ENCODE data around the gene AK9. TPM values are rescaled to one million over a fixed set of nuclear protein-coding genes. Genes with fewer than 3 reads are reported as not detected.

AK9 gene
- total RNA-seq, 2 donors from 2014 or later, result 8.1 to 9.9 TPM

DNA sequence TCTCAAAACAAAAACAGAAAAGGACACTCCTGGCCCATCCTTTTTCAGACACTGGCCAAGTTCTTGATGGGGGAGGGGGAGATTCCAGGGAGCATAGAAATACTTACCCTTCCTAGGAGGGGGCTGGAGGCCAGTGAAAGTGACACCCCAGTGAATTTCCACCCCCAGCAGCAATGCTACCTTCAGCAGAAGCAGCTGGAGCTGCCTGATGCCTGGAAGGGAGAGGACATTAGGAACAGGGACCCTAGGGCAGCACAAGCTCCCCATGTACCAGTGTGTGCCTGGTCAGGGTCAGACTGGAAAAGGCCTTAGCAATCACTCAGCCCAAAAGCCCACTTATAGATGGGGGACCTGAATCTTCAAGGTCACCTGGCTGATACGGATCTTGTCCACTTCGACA lies 237.8 kb downstream of the AK9 start:
- intact Hi-C loops (cut with DNase I), result no loop called here
- DNase-seq (ENCODE audit: low spot score), result no peak

DNA sequence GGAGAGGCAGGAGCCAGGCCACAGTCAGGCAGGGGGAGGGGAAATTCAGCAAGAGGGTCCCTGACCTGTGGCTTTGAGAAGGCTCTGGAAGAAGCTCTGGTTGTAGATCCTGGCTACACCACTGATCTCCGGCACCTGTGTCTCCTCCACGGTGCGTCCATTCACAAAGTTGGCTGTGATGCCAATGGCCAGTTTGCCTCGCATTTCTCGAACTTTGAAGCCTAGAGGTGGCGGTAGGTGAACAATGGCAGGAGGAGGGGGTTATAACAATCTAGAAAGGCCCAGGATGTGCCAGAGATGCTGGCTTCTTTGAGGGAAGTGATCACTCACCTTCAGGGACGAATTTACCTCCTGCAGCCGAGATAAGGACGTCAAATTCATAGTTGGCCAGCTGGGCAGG lies 238.8 kb downstream of the AK9 start:
- intact Hi-C loops (cut with DNase I), result no loop called here
- no peak for DNase-seq (ENCODE audit: low spot score)

DNA sequence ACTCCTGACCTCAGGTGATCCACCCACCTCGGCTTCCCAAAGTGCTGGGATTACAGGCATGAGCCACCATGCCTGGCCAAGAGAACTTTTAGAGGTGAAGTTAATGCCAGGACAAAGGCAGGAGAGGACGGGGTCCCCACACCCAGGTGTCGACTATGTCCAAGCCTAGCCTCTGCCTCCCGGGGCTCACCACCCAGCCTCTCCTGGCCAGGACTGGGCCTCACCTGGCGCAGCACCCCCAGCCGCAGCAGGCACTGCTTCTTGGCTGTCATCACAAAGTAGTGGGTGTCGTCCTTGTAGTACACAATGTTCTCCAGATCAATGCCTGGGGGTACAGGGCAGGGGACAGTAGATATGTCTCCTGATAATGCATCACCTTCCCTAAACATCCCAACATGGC lies 239.6 kb downstream of the AK9 start:
- intact Hi-C loops (cut with DNase I), result no loop called here
- DNase-seq (ENCODE audit: low spot score), result no peak

DNA sequence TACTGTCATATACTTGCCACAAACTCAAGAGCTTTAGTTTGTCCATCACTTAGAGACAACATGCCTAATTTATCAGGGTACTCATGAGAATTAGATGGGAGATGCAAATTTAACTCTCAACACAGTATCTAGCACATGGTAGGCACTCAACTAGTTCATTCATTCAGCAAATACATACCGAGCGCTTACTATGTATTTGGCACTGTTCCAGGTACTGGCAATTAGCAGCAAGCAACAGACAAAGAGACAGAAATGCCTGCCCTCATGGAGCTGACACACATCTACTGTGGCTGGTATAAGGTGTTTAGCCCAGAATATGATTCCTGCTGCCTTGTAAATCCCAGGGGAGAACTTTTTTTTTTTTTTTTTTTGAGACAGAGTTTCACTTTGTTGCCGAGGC lies 240.2 kb downstream of the AK9 start:
- intact Hi-C loops (cut with DNase I), result no loop called here

DNA sequence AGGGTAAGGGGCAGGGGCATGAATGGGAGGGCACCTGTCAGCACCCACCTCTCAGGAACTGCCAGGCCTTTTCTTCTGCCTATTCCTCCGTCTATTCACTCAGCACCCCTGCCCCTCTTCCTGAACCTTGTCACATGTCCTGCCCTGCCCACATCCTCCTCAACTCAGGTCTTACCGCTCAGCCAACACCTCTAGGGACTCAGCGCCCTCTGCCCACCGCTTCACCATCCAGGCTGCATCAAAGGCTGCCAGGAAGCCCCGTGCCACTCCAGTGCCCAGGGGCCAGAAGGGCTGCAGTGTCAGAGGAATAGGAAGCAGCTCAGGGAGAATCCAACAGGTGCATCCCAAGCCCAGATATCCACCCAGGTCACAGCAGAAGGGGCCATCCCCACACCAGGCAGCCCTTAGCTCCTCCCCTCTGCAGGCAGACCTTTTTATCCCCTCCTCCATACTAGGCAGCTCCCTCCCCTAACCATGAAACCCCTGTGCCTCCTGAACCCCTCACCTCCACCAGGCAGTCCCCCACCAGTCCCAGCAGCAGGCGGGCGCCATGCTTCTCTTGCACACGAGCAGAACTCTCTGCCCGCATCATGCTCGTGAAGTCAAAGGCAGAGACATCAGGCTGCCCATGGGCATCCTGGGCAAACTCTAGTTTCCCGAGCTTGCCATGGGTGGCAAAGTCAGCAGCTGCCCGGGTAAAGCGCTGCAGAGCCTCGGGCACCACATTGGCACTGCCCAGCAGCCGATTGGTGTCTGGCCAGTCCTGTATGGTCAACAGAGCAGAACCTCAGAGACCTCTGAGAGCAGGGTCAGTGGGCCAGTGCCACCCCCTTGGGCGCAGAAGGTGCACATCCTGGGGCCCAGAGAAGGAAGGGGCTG lies 241.0 kb downstream of the AK9 start:
- DNase-seq (ENCODE audit: low spot score), result no peak
- intact Hi-C loops (cut with DNase I), result no loop called here

More for the DNA sequence above, 240.2 kb downstream of the AK9 start:
- no peak for DNase-seq (ENCODE audit: low spot score)

DNA sequence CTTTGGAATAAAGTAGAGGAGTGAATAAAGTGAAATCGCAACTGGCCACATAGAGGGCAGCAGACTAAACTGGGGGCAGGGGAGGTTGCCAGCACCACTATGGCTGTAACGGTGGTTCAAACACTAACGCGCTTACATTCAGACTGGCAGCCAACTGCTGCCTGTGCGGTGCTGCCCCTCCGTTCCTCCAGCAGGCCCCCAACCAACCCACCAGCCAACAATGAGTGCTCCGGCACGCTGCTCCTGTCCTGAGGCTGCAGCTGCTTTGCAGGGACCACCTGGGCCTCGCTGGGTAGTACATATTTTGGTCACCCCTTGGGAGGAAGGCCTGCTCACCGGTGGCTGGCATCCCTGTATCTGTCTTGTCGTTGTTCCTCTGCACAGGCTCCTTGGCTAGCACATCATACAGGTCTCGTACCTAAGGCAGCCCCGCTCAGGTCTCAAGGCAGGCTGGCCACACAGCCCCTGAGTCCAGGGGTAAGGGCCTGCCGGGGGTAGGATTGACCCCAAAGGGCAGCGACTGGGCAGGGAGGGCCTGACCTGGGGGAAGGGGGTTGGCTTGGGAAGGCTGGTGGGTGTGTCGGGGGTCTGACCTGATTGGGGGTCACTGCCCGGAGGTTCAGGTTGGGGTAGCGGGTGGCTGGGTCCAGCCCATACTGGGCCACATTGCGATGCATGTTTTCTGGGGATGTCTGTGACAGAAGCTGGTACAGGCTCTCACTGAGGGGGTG lies 241.8 kb downstream of the AK9 start:
- DNase-seq (ENCODE audit: low spot score), result no peak
- intact Hi-C loops (cut with DNase I), result no loop called here

DNA sequence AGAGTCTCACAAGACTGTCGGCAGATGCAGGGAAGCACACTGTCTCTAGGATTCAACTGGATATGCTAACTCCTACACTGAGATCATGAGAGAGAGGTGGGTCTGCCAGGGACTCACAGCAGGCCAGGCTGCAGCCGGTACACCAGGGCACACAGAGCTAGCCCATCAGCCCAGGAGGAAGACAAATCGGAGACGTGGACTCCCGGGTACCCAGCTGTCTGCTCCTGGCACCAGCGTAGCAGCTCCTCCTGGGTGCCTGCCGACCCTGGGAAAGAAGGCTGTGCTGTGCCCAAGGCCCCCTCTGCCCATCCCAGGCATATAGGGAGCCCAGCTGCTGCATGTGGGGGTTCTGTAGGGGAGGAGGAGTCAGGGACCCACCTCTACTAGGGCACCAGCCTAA lies 242.4 kb downstream of the AK9 start:
- no peak for DNase-seq (ENCODE audit: low spot score)

DNA sequence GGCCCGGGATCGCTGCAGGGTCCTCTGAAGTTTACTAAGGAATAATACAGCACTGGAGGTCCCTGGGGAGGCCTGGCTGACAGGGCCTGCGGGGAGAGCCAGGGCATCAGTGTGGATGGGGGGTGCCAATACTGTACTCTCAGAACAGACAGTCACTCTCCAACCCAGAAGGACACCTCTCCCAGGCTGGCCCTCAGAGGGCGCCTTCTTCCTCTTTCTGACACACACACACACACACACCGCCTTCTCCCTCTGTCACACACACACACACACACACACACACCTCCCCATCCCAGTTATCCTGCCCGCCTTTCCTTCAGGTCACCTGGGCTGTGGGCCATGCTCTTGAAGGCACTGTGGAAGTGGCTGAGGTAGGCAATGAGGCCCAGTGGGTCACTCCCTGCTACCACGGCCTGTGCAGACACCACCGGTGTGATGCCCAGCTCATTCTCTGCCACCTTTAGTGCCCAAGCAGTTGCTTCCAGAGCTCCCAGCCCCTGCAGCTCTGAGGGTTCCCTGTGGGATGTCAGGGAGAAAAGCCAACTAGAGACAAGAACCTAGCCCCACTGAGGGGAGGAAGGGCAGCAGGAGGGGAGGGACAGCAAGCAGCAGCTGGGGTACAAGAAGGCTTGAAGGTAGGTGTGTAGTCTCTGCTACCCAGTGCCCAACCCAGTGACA lies 243.0 kb downstream of the AK9 start:
- intact Hi-C loops (cut with DNase I), result no loop called here
- DNase-seq (ENCODE audit: low spot score), result no peak

More for the DNA sequence above, 242.4 kb downstream of the AK9 start:
- intact Hi-C loops (cut with DNase I), result no loop called here

DNA sequence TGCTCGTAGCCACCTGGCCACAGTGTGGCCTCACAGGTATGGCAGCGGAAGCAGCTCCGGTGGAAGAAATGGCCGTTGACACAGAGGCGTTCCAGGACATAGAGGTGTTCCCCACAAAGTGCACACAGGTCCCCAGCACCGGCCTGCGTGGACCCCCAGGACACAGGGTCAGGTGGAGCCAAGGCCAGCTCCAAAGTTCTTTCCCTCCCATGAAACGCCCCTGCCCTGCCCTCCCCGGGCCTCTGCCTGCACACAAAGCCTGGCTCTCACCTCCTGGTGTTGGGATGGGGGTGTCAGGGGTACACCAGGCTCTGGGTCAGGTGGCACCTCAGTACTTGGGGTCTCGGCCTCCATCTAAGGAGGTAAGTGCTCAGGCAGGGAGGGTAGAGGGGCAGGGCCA lies 243.9 kb downstream of the AK9 start:
- intact Hi-C loops (cut with DNase I), result no loop called here
- DNase-seq (ENCODE audit: low spot score), result no peak

DNA sequence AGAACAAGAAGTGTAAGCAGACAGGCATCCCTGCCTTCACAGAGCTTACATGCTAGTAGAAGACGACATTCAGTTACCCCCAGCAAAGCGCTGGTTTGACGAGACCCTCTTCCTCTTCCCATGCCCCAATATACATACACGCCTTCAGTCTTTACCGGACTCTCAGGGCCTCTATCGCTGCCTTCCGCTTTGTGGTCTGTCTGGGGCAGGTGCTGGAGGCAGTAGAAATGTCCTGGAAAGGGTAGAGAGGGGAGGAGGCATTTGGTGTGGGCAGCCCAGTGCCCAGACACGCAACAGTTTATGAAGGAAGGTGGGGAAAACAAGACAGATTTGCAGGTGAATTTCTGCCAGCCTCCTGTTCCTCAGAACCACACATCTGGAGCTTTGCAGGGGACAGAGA lies 244.5 kb downstream of the AK9 start:
- intact Hi-C loops (cut with DNase I), result no loop called here
- no peak for DNase-seq (ENCODE audit: low spot score)

DNA sequence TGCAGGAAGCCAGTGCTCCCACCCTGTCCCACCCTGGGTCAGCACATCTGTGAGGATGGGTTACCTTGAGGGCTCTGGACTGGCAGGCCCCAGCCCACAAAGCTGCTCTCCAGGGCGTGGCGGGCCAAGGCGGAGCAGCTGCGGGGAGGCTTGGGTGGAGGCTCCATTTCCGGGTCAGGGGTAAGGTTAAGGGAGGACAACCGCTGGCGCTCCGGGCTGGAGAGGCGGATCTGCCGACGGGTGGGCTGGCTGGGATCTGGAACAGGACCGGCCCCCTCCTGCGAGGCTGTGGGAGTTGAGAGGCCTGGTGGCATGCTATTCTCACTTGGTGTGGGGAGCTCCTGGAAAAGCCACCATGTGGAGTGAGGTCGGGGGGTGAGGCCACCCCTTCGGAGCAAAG lies 244.9 kb downstream of the AK9 start:
- intact Hi-C loops (cut with DNase I), result no loop called here
- DNase-seq (ENCODE audit: low spot score), result no peak

DNA sequence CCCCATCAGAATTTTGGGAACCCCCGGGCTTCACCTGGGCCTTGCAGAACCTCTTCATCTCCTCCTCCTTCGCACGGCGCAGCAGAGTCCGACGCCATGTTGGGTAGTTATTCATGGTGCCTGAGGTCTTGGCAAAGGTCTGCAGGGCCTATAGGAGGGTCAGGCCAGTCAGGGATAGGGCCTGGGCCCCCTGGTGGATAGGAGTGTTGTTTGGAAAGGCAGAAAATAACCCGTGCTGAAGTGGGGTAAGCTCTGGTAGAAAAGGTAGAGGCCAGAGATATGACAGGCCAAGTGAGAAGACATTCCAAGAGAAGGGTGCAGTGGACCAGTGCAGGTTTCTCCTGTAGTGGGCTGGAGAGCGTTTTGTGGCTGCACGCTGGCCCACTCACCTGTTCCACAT lies 245.6 kb downstream of the AK9 start:
- intact Hi-C loops (cut with DNase I), result no loop called here
- no peak for DNase-seq (ENCODE audit: low spot score)

DNA sequence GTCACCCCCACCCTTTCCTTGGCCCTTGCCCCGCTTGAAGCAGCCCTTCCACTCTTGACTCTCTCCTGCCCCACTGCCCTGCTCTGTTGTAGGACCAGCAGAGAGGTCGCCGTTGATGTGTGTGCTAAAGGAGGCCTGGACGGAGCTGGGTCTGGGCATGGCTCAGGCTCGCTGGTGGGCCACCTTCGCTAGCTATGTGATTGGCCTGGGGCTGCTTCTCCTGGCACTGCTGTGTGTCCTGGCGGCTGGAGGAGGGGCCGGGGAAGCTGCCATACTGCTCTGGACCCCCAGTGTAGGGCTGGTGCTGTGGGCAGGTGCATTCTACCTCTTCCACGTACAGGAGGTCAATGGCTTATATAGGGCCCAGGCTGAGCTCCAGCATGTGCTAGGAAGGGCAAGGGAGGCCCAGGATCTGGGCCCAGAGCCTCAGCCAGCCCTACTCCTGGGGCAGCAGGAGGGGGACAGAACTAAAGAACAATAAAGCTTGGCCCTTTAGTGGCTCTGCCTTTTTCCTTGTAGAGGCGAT lies 247.5 kb downstream of the AK9 start:
- intact Hi-C loops (cut with DNase I), result no loop called here
- DNase-seq (ENCODE audit: low spot score), result no peak

Other genes with a start within 250 kb of the AK9 start
- gene MICAL1, start 235.4 kb downstream of the AK9 start, total RNA-seq, result 10 to 100 TPM; 53.0 to 53.2 TPM
- 1 to 10 TPM; 5.5 to 5.8 TPM for gene ZBTB24, start 208.0 kb downstream of the AK9 start, total RNA-seq
- gene FIG4, start 94 bp upstream of the AK9 start, total RNA-seq, result 10 to 100 TPM; 20.9 to 23.9 TPM